Measurements from ENCODE around the gene DNAJA3. TPM values are rescaled to one million over a fixed set of nuclear protein-coding genes. Genes with fewer than 3 reads are reported as not detected.
A peak's percentile ranks its signal among the peaks of the same experiment; 100 is the strongest.

Gene DNAJA3
- total and polyA plus RNA-seq, 12 donors, result 21.9 to 166 (median 76.5) TPM

DNA sequence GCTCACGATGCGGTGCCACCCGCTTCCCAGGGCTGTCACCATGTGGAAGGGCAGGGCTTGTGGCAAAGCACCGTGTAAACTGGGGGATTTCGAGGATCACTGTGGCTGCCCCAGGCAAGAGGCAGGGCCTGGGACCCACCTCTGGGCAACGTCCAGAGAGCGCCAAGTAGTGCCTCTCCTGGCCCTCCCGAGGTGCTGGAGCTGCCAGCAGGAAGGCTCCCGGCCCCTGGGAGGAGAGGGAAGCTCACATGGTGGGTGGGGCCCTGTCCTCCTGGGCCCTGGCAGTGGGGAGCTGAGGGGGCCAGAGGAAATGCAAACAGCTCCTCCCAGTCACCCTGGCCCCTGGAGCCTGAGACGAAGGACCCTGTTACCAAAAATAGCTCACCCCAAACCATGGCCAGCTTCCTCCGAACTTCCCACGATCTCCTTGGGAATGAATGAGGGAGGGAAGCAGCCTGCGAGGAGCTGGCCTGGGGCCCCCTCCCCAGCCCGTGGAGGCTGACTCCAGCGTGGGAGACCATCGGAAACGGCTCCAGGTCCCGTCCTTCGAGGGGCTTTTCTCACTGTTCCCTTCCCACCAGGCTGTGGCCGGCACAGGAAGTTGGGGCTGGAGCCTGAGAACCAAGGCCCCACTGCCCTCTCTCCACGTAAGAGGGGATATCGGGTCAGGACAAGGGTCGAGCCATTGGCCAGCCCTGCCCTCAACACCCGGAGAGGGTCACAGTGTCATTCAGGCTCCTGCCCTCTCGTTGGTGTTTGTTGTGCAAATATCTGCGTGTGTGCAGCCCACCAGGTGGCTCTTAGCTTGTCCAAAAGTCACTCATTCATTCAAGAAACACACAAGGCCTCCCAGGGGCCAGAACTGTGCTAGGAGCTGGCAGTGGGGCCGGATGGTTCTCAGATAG is 36.4 kb upstream of the DNAJA3 start:
- H3K9me3 ChIP-seq (replicated peaks in 1 of 3), result no peaks in the 10 kb centered on the region
- TF ChIP-seq CTCF (IDR thresholded peaks at IDR 0.05), result no peak
- no peak for TF ChIP-seq POLR2A (IDR thresholded peaks at IDR 0.05)
- H3K4me1 ChIP-seq (replicated peaks in 1 of 2), result peaks cover 9 to 32% of the 10 kb centered on the region in 2 donors
- peak overlapping the region in 3 of 5 donors; percentile 22 to 80 (median 44) for H3K27ac ChIP-seq
- no peak for DNase-seq
- H3K27me3 ChIP-seq, result no peaks in the 10 kb centered on the region
- intact Hi-C loops (cut with DNase I), result no loop called here
- H3K36me3 ChIP-seq (replicated peaks in 1 of 2), result peaks cover 0 to 15% of the 10 kb centered on the region in 2 donors
- WGBS, 4 donors, result 66 to 72% (median 70%) methylated on average over 15 to 27 of the region's 27 CpGs
- no peak overlapping the region for H3K4me3 ChIP-seq

DNA sequence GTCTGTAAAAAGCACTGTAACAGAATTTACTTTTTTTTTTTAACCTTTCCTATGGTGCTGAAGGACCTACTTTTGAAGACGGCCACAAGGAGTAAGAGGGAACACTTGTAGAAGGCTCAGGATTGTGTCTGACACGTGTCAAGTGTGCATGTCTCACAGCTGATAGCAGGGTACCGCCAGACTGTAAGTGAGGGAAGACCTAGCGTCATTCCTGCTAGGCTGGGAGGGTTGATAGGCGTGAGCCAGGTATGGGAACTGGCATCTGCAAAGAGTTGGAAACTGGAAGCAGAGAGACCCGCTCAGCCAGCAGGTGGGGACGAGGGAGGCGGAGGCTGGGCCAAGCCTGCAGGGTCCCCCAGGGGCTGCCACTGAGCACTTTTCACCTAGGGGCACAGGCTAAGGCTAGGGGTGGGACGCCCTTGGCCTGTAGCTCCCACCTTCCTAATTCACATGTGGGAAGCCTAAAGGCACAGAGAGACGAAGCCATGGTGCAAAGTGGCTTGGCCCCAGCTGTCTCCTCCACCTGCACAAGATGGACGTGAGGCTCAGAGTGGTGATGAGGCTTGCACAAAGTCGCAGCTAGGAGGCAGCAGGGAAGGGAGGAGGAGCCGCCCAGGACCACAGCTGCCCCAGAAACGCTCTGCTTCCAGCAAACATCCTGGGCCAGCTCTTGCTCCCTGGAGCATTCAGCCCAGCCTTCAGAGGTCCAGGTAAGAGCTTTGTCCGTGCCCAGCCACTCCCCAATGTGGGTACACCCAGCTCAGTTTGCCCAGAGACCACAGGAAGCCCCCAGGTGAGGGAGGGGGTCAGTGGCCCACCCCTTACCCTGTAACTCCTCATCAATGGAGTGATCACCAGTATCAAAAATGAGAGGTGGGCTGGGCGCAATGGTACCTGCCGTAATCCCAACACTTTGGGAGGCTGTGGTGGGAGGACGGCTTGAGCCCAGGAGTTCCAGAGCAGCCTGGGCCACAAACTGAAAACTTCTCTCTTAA is 35.1 kb upstream of the DNAJA3 start:
- peaks cover 0 to 22% of the 10 kb centered on the region in 2 donors for H3K36me3 ChIP-seq (replicated peaks in 1 of 2)
- no peak for DNase-seq
- intact Hi-C loops (cut with DNase I), result no loop called here
- H3K4me1 ChIP-seq (replicated peaks in 1 of 2), result peaks cover 9 to 32% of the 10 kb centered on the region in 2 donors
- WGBS, 4 donors, result 88 to 90% (median 89%) methylated on average over 14 to 18 of the region's 18 CpGs
- TF ChIP-seq CTCF (IDR thresholded peaks at IDR 0.05) (no peak), POLR2A (IDR thresholded peaks at IDR 0.05) (no peak)
- H3K27me3 ChIP-seq, result no peaks in the 10 kb centered on the region
- peak overlapping the region in 1 of 5 donors; percentile 80 for H3K27ac ChIP-seq
- no peak overlapping the region for H3K4me3 ChIP-seq
- H3K9me3 ChIP-seq (replicated peaks in 1 of 3), result no peaks in the 10 kb centered on the region

GRCh38 chr16:4391631-4392381 is 33.9 kb upstream of the DNAJA3 start:
- peaks cover 9 to 25% of the 10 kb centered on the region in 2 donors for H3K4me1 ChIP-seq (replicated peaks in 1 of 2)
- H3K27me3 ChIP-seq, result no peaks in the 10 kb centered on the region
- H3K9me3 ChIP-seq (replicated peaks in 1 of 3), result no peaks in the 10 kb centered on the region
- 81 to 100% (median 87%) methylated on average over 3 to 22 of the region's 22 CpGs for WGBS, 4 donors
- no peak for DNase-seq
- intact Hi-C loops (cut with DNase I), result no loop called here
- H3K36me3 ChIP-seq (replicated peaks in 1 of 2), result peaks cover 0 to 28% of the 10 kb centered on the region in 2 donors
- no peak for TF ChIP-seq POLR2A (IDR thresholded peaks at IDR 0.05)
- no peak for TF ChIP-seq CTCF (IDR thresholded peaks at IDR 0.05)
- H3K4me3 ChIP-seq, result no peak overlapping the region
- peak overlapping the region in 2 of 5 donors; percentile 49 to 68 for H3K27ac ChIP-seq

Measured in adrenal gland (tissue), 12 donors.